Nephron (organoid): Measurements from ENCODE around the gene HCFC2.

Source experiments
- H3K27ac Mint-ChIP-seq, 3 experiments: 2 replicates each; pipeline ENCODE4 v1.8.0; 2020; ENCODE audit warnings: mixed read lengths in 3 of 3, mild to moderate bottlenecking in 2 of 3, moderate library complexity in 1 of 3
- H3K27me3 Mint-ChIP-seq: 2 replicates; pipeline ENCODE4 v1.8.0; 2021; ENCODE audit warnings: low read depth, mild to moderate bottlenecking, moderate library complexity, mixed read lengths
- H3K36me3 Mint-ChIP-seq: 2 replicates; pipeline ENCODE4 v1.8.0; 2020; ENCODE audit warnings: low read depth, mixed read lengths
- H3K4me1 Mint-ChIP-seq: 2 replicates; pipeline ENCODE4 v1.8.0; 2020; ENCODE audit warnings: mixed read lengths
- H3K4me3 Mint-ChIP-seq, 3 experiments: 2 replicates each; pipeline ENCODE4 v1.8.0; 2020; ENCODE audit warnings: mild to moderate bottlenecking in 3 of 3, mixed read lengths in 3 of 3, moderate library complexity in 2 of 3
- H3K9me3 Mint-ChIP-seq: 2 replicates; pipeline ENCODE4 v1.8.0; 2020; ENCODE audit warnings: mixed read lengths
- CTCF ChIP-seq, 3 experiments: fragments of 200-600 bp; sonication (generic); IDR thresholded peaks; one replicate each; pipeline ENCODE4 v1.5.0; 2021; ENCODE audit warnings: antibody characterized with exemption in 3 of 3; ENCODE audit not compliant: unreplicated experiment in 3 of 3

HCFC2 gene

GRCh38 chr12:104079024-104079423 lies 14.7 kb downstream of the HCFC2 start:
- no peaks in the 10 kb centered on the region for H3K27me3 Mint-ChIP-seq
- peaks cover 32% of the 10 kb centered on the region for H3K36me3 Mint-ChIP-seq
- H3K4me3 Mint-ChIP-seq, result no peak overlapping the region
- no peak for TF ChIP-seq CTCF (IDR thresholded peaks at IDR 0.05; ENCODE audit: unreplicated experiment in 3 of 3)
- H3K4me1 Mint-ChIP-seq, result no peaks in the 10 kb centered on the region
- H3K27ac Mint-ChIP-seq, result no peak overlapping the region
- H3K9me3 Mint-ChIP-seq, result no peaks in the 10 kb centered on the region

- Mint-ChIP-seq H3K27ac (no peak overlapping the region), H3K27me3 (no peaks in the 10 kb centered on the region), H3K4me1 (no peaks in the 10 kb centered on the region), H3K9me3 (no peaks in the 10 kb centered on the region), H3K36me3 (peaks cover 40% of the 10 kb centered on the region), H3K4me3 (no peak overlapping the region)
- no peak for TF ChIP-seq CTCF (IDR thresholded peaks at IDR 0.05; ENCODE audit: unreplicated experiment in 3 of 3)
Measured at GRCh38 chr12:104080764-104081163, 16.4 kb downstream of the HCFC2 start.

GRCh38 chr12:104083769-104084475 lies 19.6 kb downstream of the HCFC2 start:
- no peaks in the 10 kb centered on the region for H3K4me1 Mint-ChIP-seq
- H3K36me3 Mint-ChIP-seq, result peaks cover 41% of the 10 kb centered on the region
- no peaks in the 10 kb centered on the region for H3K9me3 Mint-ChIP-seq
- TF ChIP-seq CTCF (IDR thresholded peaks at IDR 0.05; ENCODE audit: unreplicated experiment in 3 of 3), result no peak
- H3K4me3 Mint-ChIP-seq, result no peak overlapping the region
- no peaks in the 10 kb centered on the region for H3K27me3 Mint-ChIP-seq
- H3K27ac Mint-ChIP-seq, result no peak overlapping the region

- H3K4me1 Mint-ChIP-seq, result no peaks in the 10 kb centered on the region
- H3K4me3 Mint-ChIP-seq, result no peak overlapping the region
- H3K9me3 Mint-ChIP-seq, result no peaks in the 10 kb centered on the region
- no peaks in the 10 kb centered on the region for H3K27me3 Mint-ChIP-seq
- H3K27ac Mint-ChIP-seq, result no peak overlapping the region
- no peak for TF ChIP-seq CTCF (IDR thresholded peaks at IDR 0.05; ENCODE audit: unreplicated experiment in 3 of 3)
- H3K36me3 Mint-ChIP-seq, result peaks cover 69% of the 10 kb centered on the region
Measured at GRCh38 chr12:104090685-104091084, 26.4 kb downstream of the HCFC2 start.

- peaks cover 65% of the 10 kb centered on the region for H3K36me3 Mint-ChIP-seq
- TF ChIP-seq CTCF (IDR thresholded peaks at IDR 0.05; ENCODE audit: unreplicated experiment in 3 of 3), result no peak
- H3K4me3 Mint-ChIP-seq, result no peak overlapping the region
- H3K9me3 Mint-ChIP-seq, result no peaks in the 10 kb centered on the region
- H3K4me1 Mint-ChIP-seq, result no peaks in the 10 kb centered on the region
- H3K27ac Mint-ChIP-seq, result no peak overlapping the region
- H3K27me3 Mint-ChIP-seq, result no peaks in the 10 kb centered on the region
Measured at GRCh38 chr12:104091136-104091535, 26.8 kb downstream of the HCFC2 start.

- no peaks in the 10 kb centered on the region for H3K9me3 Mint-ChIP-seq
- no peaks in the 10 kb centered on the region for H3K4me1 Mint-ChIP-seq
- TF ChIP-seq CTCF (IDR thresholded peaks at IDR 0.05; ENCODE audit: unreplicated experiment in 3 of 3), result no peak
- no peaks in the 10 kb centered on the region for H3K27me3 Mint-ChIP-seq
- H3K4me3 Mint-ChIP-seq, result no peak overlapping the region
- peaks cover 70% of the 10 kb centered on the region for H3K36me3 Mint-ChIP-seq
- no peak overlapping the region for H3K27ac Mint-ChIP-seq
Measured at GRCh38 chr12:104094284-104094683, 30.0 kb downstream of the HCFC2 start.
